Activated T-helper 17 cell treated with anti-CD3 and anti-CD28 coated beads, Interleukin-2, amount 50 U/mL, for 72 hours (primary cell): ENCODE results near the gene FLNB. TPM values are rescaled to one million over a fixed set of nuclear protein-coding genes. Genes with fewer than 3 reads are reported as not detected.

Source experiments
- ATAC-seq: fragments of 150-1000 bp; cut with Tn5 transposase; replicated peaks from 2 replicates; pipeline ENCODE4 v1.10.0; 2021; ENCODE audit warnings: mild to moderate bottlenecking, moderate library complexity
- H3K27ac Mint-ChIP-seq: one replicate; pipeline ENCODE4 v1.8.0; 2022; ENCODE audit warnings: mixed read lengths
- H3K27me3 Mint-ChIP-seq: one replicate; pipeline ENCODE4 v1.8.0; 2022; ENCODE audit warnings: mixed read lengths
- H3K36me3 Mint-ChIP-seq: one replicate; pipeline ENCODE4 v1.8.0; 2022; ENCODE audit warnings: low read depth, mild to moderate bottlenecking, mixed read lengths
- H3K4me1 Mint-ChIP-seq: one replicate; pipeline ENCODE4 v1.8.0; 2022; ENCODE audit warnings: mixed read lengths
- H3K4me3 Mint-ChIP-seq: one replicate; pipeline ENCODE4 v1.8.0; 2022; ENCODE audit warnings: mild to moderate bottlenecking, mixed read lengths
- H3K9me3 Mint-ChIP-seq: one replicate; pipeline ENCODE4 v1.8.0; 2022; ENCODE audit warnings: mixed read lengths
- total RNA-seq, 2 donors: library from RNA; stranded (reverse); gene quantifications; one replicate each; pipeline ENCODE4 v1.2.3, GENCODE V29; 2022

FLNB gene, protein sequence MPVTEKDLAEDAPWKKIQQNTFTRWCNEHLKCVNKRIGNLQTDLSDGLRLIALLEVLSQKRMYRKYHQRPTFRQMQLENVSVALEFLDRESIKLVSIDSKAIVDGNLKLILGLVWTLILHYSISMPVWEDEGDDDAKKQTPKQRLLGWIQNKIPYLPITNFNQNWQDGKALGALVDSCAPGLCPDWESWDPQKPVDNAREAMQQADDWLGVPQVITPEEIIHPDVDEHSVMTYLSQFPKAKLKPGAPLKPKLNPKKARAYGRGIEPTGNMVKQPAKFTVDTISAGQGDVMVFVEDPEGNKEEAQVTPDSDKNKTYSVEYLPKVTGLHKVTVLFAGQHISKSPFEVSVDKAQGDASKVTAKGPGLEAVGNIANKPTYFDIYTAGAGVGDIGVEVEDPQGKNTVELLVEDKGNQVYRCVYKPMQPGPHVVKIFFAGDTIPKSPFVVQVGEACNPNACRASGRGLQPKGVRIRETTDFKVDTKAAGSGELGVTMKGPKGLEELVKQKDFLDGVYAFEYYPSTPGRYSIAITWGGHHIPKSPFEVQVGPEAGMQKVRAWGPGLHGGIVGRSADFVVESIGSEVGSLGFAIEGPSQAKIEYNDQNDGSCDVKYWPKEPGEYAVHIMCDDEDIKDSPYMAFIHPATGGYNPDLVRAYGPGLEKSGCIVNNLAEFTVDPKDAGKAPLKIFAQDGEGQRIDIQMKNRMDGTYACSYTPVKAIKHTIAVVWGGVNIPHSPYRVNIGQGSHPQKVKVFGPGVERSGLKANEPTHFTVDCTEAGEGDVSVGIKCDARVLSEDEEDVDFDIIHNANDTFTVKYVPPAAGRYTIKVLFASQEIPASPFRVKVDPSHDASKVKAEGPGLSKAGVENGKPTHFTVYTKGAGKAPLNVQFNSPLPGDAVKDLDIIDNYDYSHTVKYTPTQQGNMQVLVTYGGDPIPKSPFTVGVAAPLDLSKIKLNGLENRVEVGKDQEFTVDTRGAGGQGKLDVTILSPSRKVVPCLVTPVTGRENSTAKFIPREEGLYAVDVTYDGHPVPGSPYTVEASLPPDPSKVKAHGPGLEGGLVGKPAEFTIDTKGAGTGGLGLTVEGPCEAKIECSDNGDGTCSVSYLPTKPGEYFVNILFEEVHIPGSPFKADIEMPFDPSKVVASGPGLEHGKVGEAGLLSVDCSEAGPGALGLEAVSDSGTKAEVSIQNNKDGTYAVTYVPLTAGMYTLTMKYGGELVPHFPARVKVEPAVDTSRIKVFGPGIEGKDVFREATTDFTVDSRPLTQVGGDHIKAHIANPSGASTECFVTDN (N-terminal part only)
- total RNA-seq: 10 to 100 TPM; 22.5 to 23.6 TPM

DNA sequence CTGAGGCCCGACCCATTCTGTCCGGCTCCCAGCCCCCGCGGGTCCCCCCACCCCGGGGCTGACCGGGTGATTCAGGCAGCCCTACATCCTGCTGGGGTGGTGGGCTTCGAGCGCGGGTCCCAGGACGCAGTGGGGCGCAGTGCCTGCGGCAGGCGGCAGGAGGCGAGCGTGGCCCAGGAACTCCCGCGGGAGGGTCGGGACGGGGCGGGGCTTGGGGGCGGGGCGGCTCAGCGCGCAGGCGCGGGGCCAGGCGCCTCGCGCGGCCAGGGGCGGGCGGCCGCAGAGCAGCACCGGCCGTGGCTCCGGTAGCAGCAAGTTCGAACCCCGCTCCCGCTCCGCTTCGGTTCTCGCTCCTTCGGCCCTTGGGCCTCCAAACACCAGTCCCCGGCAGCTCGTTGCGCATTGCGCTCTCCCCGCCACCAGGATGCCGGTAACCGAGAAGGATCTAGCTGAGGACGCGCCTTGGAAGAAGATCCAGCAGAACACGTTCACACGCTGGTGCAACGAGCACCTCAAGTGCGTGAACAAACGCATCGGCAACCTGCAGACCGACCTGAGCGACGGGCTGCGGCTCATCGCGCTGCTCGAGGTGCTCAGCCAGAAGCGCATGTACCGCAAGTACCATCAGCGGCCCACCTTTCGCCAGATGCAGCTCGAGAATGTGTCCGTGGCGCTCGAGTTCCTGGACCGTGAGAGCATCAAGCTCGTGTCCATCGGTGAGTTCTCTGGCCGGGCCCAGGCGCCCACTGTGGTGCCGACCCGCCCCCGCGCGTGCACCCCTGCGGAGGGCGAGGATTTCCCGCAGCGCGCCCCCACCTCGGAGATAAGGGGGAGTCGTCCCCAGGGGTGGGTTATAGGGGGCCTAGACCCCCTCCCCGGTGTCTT is at the start of gene FLNB:
Gene FLNB (plus strand): TSS at position 282 of the 885 bp plus-strand sequence. CDS start 143 bp downstream, at position 425.
- Mint-ChIP-seq H3K4me1 (peaks cover 22% of the 10 kb centered on the region), H3K9me3 (no peaks in the 10 kb centered on the region), H3K4me3 (peak within 1 kb of the TSS; percentile 64), H3K27ac (peak within 1 kb of the TSS; percentile 56), H3K27me3 (no peaks in the 10 kb centered on the region), H3K36me3 (no peaks in the 10 kb centered on the region)
- ATAC-seq: peak; percentile 82

DNA sequence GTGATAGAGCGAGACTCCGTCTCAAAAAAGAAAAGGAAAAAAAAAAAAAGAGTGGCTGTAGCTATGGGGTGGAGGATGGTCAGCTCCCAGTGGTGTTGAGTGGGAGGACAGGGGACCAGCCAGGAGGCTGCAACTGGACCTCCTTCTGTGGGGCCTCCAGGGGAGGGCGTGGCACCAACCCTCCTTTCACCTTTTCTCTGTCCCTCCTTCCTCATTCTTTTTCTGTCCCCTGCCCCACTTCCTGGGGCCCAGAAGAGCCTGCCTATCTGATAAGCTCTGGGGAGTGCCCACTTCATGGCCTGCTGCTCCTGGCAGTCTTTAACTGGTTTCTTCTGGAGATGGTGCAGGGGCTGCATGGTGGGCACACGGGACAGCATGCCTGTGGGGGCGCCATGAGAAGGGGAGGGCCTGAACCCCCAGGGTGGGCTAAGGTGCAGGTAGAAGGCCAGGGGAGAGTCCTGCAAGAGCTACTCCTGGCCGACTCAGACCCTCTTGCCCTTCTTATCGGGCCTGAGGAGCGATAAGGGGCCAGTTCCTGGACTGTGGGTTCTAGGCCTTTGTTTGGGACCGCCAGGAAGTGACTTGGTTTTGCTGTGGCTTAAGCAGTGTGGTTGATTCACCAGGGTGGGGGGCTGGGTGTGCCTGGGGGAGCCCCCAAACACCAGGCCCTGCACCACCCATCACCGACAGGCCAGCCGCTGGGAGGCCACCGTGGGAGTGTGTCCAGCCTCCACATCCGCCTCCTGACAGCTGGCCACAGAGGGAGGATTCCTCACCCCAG is 49.4 kb upstream of the FLNB start:
- no peaks in the 10 kb centered on the region for H3K27me3 Mint-ChIP-seq
- no peak for ATAC-seq
- H3K4me3 Mint-ChIP-seq: no peak overlapping the region
- H3K27ac Mint-ChIP-seq: peak overlapping the region; percentile 50
- H3K36me3 Mint-ChIP-seq: no peaks in the 10 kb centered on the region
- no peaks in the 10 kb centered on the region for H3K9me3 Mint-ChIP-seq
- no peaks in the 10 kb centered on the region for H3K4me1 Mint-ChIP-seq

DNA sequence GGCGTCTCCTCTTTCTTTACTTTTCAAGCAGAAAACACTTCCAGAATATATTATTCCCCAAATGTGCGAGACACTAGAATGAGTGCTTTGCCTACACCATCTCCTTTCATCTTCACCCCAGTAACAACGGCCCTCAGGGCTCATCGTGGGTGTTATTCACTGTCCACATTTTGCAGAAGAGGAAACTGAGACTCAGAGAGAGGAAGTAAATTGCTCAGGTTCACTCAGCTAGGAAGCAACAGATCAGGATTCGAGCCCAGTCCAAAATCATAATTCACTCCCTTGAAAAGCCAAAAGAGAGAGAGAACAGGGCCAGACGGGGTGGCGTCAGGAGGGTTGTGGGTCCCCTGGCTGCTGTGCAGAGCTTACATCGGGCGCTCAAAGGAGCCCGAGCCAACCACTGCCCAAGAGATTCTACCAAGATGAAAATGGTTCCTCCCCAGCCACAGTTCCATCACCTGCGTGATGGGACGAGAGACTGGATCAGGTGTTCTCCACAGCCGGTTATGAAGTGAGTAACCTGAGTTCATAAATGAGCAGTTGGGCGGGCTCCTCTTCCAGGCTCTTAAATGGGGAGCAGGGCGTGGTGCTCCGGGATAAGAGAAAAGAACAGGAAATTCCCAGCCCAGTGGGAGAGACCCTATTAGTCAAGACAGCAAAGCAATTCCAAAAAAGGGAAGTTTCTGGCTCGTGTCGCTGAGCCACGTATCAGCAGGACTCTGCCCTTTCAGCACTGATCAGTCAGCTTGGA is 48.6 kb upstream of the FLNB start:
- ATAC-seq: no peak
- H3K9me3 Mint-ChIP-seq: no peaks in the 10 kb centered on the region
- no peaks in the 10 kb centered on the region for H3K27me3 Mint-ChIP-seq
- H3K4me1 Mint-ChIP-seq: no peaks in the 10 kb centered on the region
- no peak overlapping the region for H3K4me3 Mint-ChIP-seq
- no peaks in the 10 kb centered on the region for H3K36me3 Mint-ChIP-seq
- H3K27ac Mint-ChIP-seq: no peak overlapping the region

DNA sequence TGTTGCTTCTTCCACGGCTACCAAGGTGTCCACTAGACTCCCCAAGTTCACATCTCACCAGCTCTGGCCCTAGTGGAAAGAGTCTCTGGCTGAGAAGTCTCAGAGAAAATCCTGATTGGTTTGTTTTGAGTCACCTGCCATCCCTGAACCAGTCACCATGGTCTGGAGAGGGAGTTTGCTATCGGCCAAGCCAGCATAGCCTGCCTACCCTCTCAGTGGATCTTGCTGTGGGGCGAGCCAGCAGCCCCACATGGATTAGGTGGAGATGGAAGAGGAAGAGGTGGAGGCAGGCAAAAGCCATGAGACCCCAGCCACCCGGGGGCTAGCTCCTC is 48.1 kb upstream of the FLNB start:
- H3K36me3 Mint-ChIP-seq: no peaks in the 10 kb centered on the region
- H3K4me1 Mint-ChIP-seq: no peaks in the 10 kb centered on the region
- no peaks in the 10 kb centered on the region for H3K9me3 Mint-ChIP-seq
- no peak for ATAC-seq
- no peak overlapping the region for H3K27ac Mint-ChIP-seq
- no peak overlapping the region for H3K4me3 Mint-ChIP-seq
- H3K27me3 Mint-ChIP-seq: no peaks in the 10 kb centered on the region

DNA sequence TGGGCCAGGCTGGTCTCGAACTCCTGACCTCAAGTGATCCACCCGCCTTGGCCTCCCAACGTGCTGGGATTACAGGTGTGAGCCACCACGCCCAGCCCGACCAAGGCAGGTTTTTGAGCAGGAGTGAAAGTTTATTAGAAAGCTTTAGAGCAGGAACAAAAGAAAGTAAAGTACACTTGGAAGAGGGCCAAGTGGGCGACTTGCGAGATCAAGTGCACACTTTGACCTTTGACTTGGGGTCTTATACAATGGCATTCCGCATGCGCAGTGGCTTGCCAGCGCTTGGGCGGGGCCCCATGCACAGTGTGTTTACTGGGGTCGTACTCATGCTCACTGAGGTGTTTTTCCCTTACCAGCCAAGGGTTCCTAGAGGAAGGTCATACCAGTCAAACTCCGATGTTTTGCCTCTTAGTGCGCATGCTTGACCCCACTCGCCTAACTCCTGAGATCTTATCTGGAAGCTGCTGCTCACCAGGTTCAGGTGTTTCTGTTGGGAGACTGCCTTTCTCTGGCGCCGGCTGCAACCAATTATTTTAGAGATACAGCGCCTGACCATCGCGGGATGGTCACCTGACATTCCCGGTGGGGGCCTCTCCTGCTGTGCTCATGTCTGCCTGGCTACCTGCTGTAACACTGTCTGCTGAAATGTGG is 46.9 kb upstream of the FLNB start:
- Mint-ChIP-seq H3K36me3 (no peaks in the 10 kb centered on the region), H3K9me3 (no peaks in the 10 kb centered on the region), H3K4me1 (no peaks in the 10 kb centered on the region), H3K4me3 (no peak overlapping the region), H3K27me3 (no peaks in the 10 kb centered on the region), H3K27ac (no peak overlapping the region)
- no peak for ATAC-seq

DNA sequence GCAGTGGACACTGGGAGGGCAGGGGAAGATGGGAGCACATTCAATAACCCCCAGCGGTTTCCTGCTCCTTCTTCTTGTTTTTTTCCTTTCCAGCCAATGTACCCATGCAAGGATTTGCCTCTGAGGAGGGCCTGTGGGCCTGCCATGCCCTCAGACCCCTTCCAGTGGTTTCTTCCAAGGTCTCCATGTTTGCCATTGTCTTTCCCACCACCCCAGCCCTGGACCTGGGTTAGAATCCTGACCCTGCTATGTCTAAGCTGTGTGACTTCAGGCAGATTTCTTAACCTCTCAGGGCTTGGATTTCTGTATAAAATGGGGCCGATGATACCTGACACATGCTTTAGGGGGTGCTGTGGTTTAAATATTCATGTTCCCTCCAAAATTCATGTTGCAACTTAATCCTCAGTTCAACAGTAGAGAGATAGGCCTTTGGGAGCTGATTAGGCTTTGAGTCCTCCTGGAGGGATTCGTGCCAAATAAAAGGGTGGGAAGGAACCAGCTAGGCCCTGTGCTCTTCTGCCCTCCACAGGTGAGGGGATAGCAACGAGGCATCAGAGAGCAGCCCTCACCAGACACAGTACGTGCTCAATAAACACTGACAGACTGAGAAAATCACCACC is 46.3 kb upstream of the FLNB start:
- ATAC-seq: no peak
- Mint-ChIP-seq H3K36me3 (no peaks in the 10 kb centered on the region), H3K9me3 (no peaks in the 10 kb centered on the region), H3K4me3 (no peak overlapping the region), H3K4me1 (no peaks in the 10 kb centered on the region), H3K27me3 (no peaks in the 10 kb centered on the region), H3K27ac (no peak overlapping the region)

DNA sequence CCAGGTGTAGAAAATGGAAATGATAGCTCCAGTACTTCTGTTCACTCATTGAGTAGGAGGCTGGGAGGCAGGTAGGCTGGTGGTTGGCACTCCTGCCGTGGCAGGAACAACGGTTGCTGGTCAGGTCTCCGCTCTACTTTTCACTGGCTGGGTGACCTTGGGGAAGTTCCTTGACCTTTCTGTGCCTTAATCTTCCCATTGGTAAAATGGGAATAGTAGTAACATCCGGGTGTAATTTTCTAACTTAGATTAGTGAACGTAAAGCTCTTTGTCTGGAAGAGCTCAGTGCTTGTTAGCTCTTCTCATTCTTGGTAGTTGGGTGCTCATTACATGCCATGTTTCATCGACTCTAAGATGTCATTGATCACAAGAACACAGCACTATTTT is 45.8 kb upstream of the FLNB start:
- ATAC-seq: no peak
- no peaks in the 10 kb centered on the region for H3K27me3 Mint-ChIP-seq
- no peak overlapping the region for H3K27ac Mint-ChIP-seq
- H3K4me3 Mint-ChIP-seq: no peak overlapping the region
- no peaks in the 10 kb centered on the region for H3K9me3 Mint-ChIP-seq
- peaks cover 3% of the 10 kb centered on the region for H3K4me1 Mint-ChIP-seq
- H3K36me3 Mint-ChIP-seq: no peaks in the 10 kb centered on the region

DNA sequence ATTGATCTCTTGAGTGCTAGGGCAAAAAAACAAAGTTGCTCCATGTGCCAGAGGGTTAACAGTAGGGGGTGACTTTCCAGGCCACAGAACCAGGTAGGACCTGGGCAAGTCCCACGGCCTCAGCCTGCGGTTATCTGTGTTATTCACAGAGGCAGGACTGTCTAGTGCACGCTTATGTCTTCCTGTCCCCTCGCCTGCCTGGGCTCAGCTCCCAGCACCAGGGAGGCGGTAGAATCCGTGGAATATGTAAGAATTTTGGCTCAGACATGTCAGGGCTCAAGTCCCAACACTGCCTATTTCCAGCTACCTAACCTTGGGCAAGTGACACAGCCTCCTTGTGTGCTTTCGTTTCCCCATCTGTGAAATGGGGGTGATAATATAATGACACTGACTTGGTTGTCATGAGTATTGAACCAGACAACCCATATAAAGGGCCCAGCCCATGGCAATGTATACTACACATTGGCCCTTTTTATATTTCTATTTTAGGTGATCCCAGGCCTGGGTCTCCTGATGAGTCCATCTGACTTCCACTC is 44.3 kb upstream of the FLNB start:
- ATAC-seq: no peak
- Mint-ChIP-seq H3K9me3 (no peaks in the 10 kb centered on the region), H3K4me1 (peaks cover 5% of the 10 kb centered on the region)

DNA sequence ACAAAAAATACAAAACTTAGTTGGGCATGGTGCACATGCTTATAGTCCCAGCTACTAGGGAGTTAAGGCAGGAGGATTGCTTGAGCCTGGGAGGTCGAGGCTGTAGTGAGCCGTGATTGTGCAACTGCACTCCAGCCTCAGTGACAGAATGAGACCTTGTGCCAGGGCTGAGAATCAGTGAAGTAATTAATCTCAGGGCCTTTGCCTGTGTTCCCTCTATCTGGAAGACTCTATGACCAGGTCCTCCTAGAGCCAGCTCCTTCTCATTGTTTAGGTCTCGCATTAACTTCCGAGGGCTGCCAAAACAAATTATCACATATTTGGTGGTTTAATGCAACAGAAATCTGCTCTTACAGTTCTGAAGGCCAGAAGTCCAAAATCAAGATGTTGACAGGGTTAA is 41.4 kb upstream of the FLNB start:
- Mint-ChIP-seq H3K4me3 (no peak overlapping the region), H3K36me3 (no peaks in the 10 kb centered on the region), H3K27ac (no peak overlapping the region), H3K9me3 (no peaks in the 10 kb centered on the region), H3K4me1 (peaks cover 8% of the 10 kb centered on the region), H3K27me3 (no peaks in the 10 kb centered on the region)
- ATAC-seq: no peak

More for the DNA sequence above, 44.3 kb upstream of the FLNB start:
- Mint-ChIP-seq H3K36me3 (no peaks in the 10 kb centered on the region), H3K27me3 (no peaks in the 10 kb centered on the region), H3K27ac (no peak overlapping the region), H3K4me3 (no peak overlapping the region)

DNA sequence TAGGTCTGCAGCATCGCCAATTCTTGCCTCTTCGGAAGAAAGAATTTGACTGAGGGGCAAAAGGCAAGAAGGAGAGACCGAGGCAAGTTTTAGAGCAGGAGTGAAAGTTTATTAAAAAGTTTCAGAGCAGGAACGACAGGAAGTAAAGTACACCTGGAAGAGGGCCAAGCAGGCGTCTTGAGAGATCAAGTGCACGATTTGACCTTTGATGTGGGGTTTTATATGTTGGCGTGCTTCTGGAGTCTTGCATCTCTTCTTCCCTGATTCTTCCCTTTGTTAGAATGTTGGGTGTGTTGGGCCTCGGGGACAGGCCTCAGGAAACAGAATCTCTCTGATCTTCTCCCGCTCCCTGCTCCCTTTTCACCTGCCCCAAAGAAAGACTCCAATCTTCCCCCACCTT is 40.6 kb upstream of the FLNB start:
- Mint-ChIP-seq H3K9me3 (no peaks in the 10 kb centered on the region), H3K27ac (no peak overlapping the region), H3K36me3 (no peaks in the 10 kb centered on the region), H3K4me1 (peaks cover 9% of the 10 kb centered on the region), H3K27me3 (no peaks in the 10 kb centered on the region), H3K4me3 (no peak overlapping the region)
- no peak for ATAC-seq

DNA sequence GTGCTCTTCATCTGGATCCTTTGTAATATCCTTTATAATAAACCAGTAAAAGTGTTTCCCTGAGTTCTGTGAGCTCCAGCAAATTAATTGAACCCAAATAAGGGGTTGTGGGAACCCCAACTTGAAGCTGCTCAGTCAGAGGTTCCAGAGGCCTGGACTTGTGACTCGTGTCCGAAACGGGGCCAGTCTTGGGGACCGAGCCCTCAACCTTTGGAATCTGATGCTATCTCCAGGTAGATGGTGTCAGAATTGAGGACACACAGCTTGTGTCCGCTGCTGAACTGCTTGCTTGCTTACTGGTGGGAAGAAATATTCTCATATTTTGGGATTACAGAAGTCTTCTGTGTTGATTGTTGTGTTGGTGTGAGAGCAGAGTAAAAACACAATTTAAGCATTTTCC is 39.7 kb upstream of the FLNB start:
- Mint-ChIP-seq H3K36me3 (no peaks in the 10 kb centered on the region), H3K27me3 (no peaks in the 10 kb centered on the region), H3K9me3 (no peaks in the 10 kb centered on the region), H3K4me3 (no peak overlapping the region), H3K27ac (no peak overlapping the region), H3K4me1 (peaks cover 9% of the 10 kb centered on the region)
- ATAC-seq: no peak

DNA sequence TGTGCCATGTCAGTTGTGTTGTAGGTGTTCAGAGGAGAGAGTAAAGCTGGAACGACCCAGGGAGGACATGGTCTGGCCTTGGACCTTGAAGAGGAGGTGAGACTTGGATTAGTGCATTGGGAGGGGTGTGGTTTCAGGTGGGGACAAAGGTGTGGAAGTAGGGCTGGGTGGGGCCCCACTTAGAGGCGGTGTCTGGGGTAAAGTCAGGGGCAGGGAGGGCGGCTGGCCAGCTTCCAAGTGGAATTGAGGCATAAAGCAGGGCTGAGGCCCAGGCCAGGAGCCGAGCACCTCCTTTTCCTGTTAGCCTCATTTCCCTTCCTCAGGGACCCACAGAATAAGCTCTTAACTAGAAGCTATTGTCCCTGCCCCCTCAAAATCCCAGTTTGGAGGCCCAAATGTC is 36.2 kb upstream of the FLNB start:
- no peak for ATAC-seq
- Mint-ChIP-seq H3K9me3 (no peaks in the 10 kb centered on the region), H3K27ac (no peak overlapping the region), H3K4me1 (peaks cover 9% of the 10 kb centered on the region), H3K4me3 (no peak overlapping the region), H3K27me3 (no peaks in the 10 kb centered on the region), H3K36me3 (no peaks in the 10 kb centered on the region)
